ENCODE data around the gene POU5F2. TPM values are rescaled to one million over a fixed set of nuclear protein-coding genes. Genes with fewer than 3 reads are reported as not detected.

Gene POU5F2
- total RNA-seq, 4 donors from 2014 or later: 0.47 to 5.1 (median 1.9) TPM

- no peaks in the 10 kb centered on the region for H3K4me1 ChIP-seq
- TF ChIP-seq POLR2AphosphoS5 (IDR thresholded peaks at IDR 0.05): no peak
- no peak for TF ChIP-seq POLR2A (IDR thresholded peaks at IDR 0.05)
- WGBS, 2 donors (ENCODE audit: low coverage in 1 of 2): 100% methylated on average over 1 of the region's 1 CpG
- H3K27ac ChIP-seq: no peak overlapping the region
- H3K4me3 ChIP-seq: no peak overlapping the region
- H3K9me3 ChIP-seq: no peaks in the 10 kb centered on the region
- H3K27me3 ChIP-seq: no peaks in the 10 kb centered on the region
- ATAC-seq: no peak
- H3K36me3 ChIP-seq: no peaks in the 10 kb centered on the region
Measured at GRCh38 chr5:93705896-93706295, 35.5 kb downstream of the POU5F2 start.

- Histone ChIP-seq H3K36me3 (no peaks in the 10 kb centered on the region), H3K4me3 (no peak overlapping the region), H3K27me3 (no peaks in the 10 kb centered on the region), H3K4me1 (no peaks in the 10 kb centered on the region), H3K9me3 (no peaks in the 10 kb centered on the region), H3K27ac (no peak overlapping the region)
- no peak for ATAC-seq
- TF ChIP-seq POLR2A (IDR thresholded peaks at IDR 0.05) (no peak), POLR2AphosphoS5 (IDR thresholded peaks at IDR 0.05) (no peak), CTCF (IDR thresholded peaks at IDR 0.05) (no peak), EP300 (IDR thresholded peaks at IDR 0.05) (no peak)
Measured at GRCh38 chr5:93704996-93705395, 36.4 kb downstream of the POU5F2 start.

GRCh38 chr5:93691997-93692396 is 49.4 kb downstream of the POU5F2 start:
- WGBS, 2 donors (ENCODE audit: low coverage in 1 of 2): 82 to 83% methylated on average over 4 of the region's 4 CpGs
- TF ChIP-seq EP300 (IDR thresholded peaks at IDR 0.05): no peak
- TF ChIP-seq CTCF (IDR thresholded peaks at IDR 0.05): no peak
- TF ChIP-seq POLR2A (IDR thresholded peaks at IDR 0.05): no peak
- TF ChIP-seq POLR2AphosphoS5 (IDR thresholded peaks at IDR 0.05): no peak

More at GRCh38 chr5:93691997-93692396, 49.4 kb downstream of the POU5F2 start:
- no peaks in the 10 kb centered on the region for H3K9me3 ChIP-seq
- peaks cover 0 to 6% of the 10 kb centered on the region in 2 donors for H3K36me3 ChIP-seq
- H3K27me3 ChIP-seq: no peaks in the 10 kb centered on the region
- H3K27ac ChIP-seq: no peak overlapping the region
- H3K4me1 ChIP-seq: no peaks in the 10 kb centered on the region
- no peak overlapping the region for H3K4me3 ChIP-seq
- ATAC-seq: no peak

Other genes with a start within 250 kb of the POU5F2 start
- 10 to 100 TPM in 2 of 4 donors, 1 to 10 TPM in 2; 6.0 to 48.1 (median 14.4) TPM for gene NR2F1-AS1, start 160.4 kb downstream of the POU5F2 start, total RNA-seq
- 100 to 1,000 TPM in 1 of 4 donors, 10 to 100 TPM in 3; 29.4 to 111 (median 37.8) TPM for gene NR2F1, start 158.4 kb downstream of the POU5F2 start, total RNA-seq